HepG2 (cell line): ENCODE results near the gene NEDD8. TPM values are rescaled to one million over a fixed set of nuclear protein-coding genes. Genes with fewer than 3 reads are reported as not detected.

Source experiments
- ARNTL ChIP-seq: sonication (generic); formaldehyde crosslinking; IDR thresholded peaks from 2 replicates; pipeline ENCODE4 v1.4.0; 2020; ENCODE audit warnings: mild to moderate bottlenecking, missing genetic modification reagents
- CHD4 ChIP-seq: fragments of 200-600 bp; sonication (generic); IDR thresholded peaks from 2 replicates; pipeline ENCODE4 v1.7.0; 2017; ENCODE audit warnings: mild to moderate bottlenecking, low read length, borderline replicate concordance
- CREBL2 ChIP-seq: sonication (generic); formaldehyde crosslinking; IDR thresholded peaks from 2 replicates; pipeline ENCODE4 v1.8.1; 2023; ENCODE audit warnings: missing genetic modification reagents, mild to moderate bottlenecking, borderline replicate concordance
- NAIF1 ChIP-seq: sonication (generic); formaldehyde crosslinking; IDR thresholded peaks from 2 replicates; pipeline ENCODE4 v1.5.0; 2020; ENCODE audit warnings: mild to moderate bottlenecking, missing genetic modification reagents, borderline replicate concordance
- NFIB ChIP-seq: sonication (generic); formaldehyde crosslinking; IDR thresholded peaks from 2 replicates; pipeline ENCODE4 v1.9.0; 2021; ENCODE audit warnings: missing genetic modification reagents, mild to moderate bottlenecking, borderline replicate concordance
- ONECUT2 ChIP-seq: sonication (generic); formaldehyde crosslinking; IDR thresholded peaks from 2 replicates; pipeline ENCODE4 v1.4.0; 2020; ENCODE audit warnings: missing genetic modification reagents
- RBM39 ChIP-seq: fragments of 200-400 bp; formaldehyde crosslinking; IDR thresholded peaks from one replicate; pipeline ENCODE4 v1.6.1; 2018; ENCODE audit warnings: antibody characterized with exemption, mild to moderate bottlenecking, low read depth, low read length; ENCODE audit not compliant: poor library complexity, severe bottlenecking
- TAF1 ChIP-seq: sonication (generic); formaldehyde crosslinking; IDR thresholded peaks from 2 replicates; pipeline ENCODE4 v1.4.0; 2020; ENCODE audit warnings: missing genetic modification reagents
- THAP7 ChIP-seq: sonication (generic); formaldehyde crosslinking; IDR thresholded peaks from 2 replicates; pipeline ENCODE4 v1.8.1; 2023; ENCODE audit warnings: mild to moderate bottlenecking, missing genetic modification reagents
- THRA ChIP-seq: sonication (generic); formaldehyde crosslinking; IDR thresholded peaks from 2 replicates; pipeline ENCODE4 v1.4.0; 2020; ENCODE audit warnings: missing genetic modification reagents, borderline replicate concordance
- ZKSCAN5 ChIP-seq: sonication (generic); formaldehyde crosslinking; IDR thresholded peaks from 2 replicates; pipeline ENCODE4 v1.5.1; 2020; ENCODE audit warnings: mild to moderate bottlenecking, missing genetic modification reagents
- ZNF121 ChIP-seq: sonication (generic); formaldehyde crosslinking; IDR thresholded peaks from 2 replicates; pipeline ENCODE4 v1.5.0; 2020; ENCODE audit warnings: mild to moderate bottlenecking, missing genetic modification reagents
- ZNF326 ChIP-seq: sonication (generic); formaldehyde crosslinking; IDR thresholded peaks from 2 replicates; pipeline ENCODE4 v1.4.0; 2020; ENCODE audit warnings: missing genetic modification reagents, borderline replicate concordance
- ZNF563 ChIP-seq: sonication (generic); formaldehyde crosslinking; IDR thresholded peaks from 2 replicates; pipeline ENCODE4 v1.8.0; 2022; ENCODE audit warnings: mild to moderate bottlenecking, moderate library complexity, missing genetic modification reagents
- ZNF609 ChIP-seq: sonication (generic); formaldehyde crosslinking; IDR thresholded peaks from 2 replicates; pipeline ENCODE4 v1.4.0; 2020; ENCODE audit warnings: mild to moderate bottlenecking, missing genetic modification reagents, borderline replicate concordance
- ZNF615 ChIP-seq: sonication (generic); formaldehyde crosslinking; IDR thresholded peaks from 2 replicates; pipeline ENCODE4 v1.5.0; 2020; ENCODE audit warnings: mild to moderate bottlenecking, missing genetic modification reagents, borderline replicate concordance
- ZSCAN9 ChIP-seq: IDR thresholded peaks from 2 replicates; pipeline ENCODE4 v1.6.1; 2016; ENCODE audit warnings: borderline replicate concordance
- polyA plus RNA-seq, 8 experiments: library from polyadenylated mRNA; depleted of rRNA in 3 of 8; stranded (reverse) in 7 of 8; unstranded in 1 of 8; fragments of >200 nt; fragmentation: Illumina TruSeq in 4 of 8; extraction: Trizol in 4 of 8; gene quantifications; 2 replicates each; pipeline versions ENCODE4 v1.2.1 to v1.2.3, GENCODE V29; 2011 to 2016; ENCODE audit warnings: low read depth in 4 of 8, missing spikeins in 1 of 8, mixed read lengths in 1 of 8; ENCODE audit not compliant: insufficient read depth in 1 of 8
- total RNA-seq, 5 experiments: library from RNA; depleted of rRNA; stranded (reverse); fragments of >200 nt; fragmentation: Illumina TruSeq; extraction: Trizol; gene quantifications; 2 replicates each; pipeline ENCODE4 v1.2.3, GENCODE V29; 2016; ENCODE audit warnings: low read depth in 1 of 5
- TF ChIP-seq, protein P1 (sequence below): sonication (generic); formaldehyde crosslinking; IDR thresholded peaks from 2 replicates; pipeline ENCODE4 v1.4.0; 2020; ENCODE audit warnings: missing genetic modification reagents

The NEDD8 gene
- total and polyA plus RNA-seq, 2 of the 13 experiments (the other 11 are each of a cell fraction or from before 2014, with no cell fraction given): 535 to 713 TPM

GRCh38 chr14:24252289-24253124, 20.3 kb upstream of the NEDD8 start (continued):
- TF ChIP-seq ONECUT2 (CRISPR knock-in tag) (no peak), ZNF121 (CRISPR knock-in tag) (no peak), CHD4 (0 out of 2 replicates have a peak, but pooled peaks have one; percentile 22), ZNF609 (CRISPR knock-in tag) (peak; percentile 52), ZNF615 (CRISPR knock-in tag) (no peak), ARNTL (peak; percentile 65; the same call in 1 of the 2 replicates), ZSCAN9 (0 out of 2 replicates have a peak, but pooled peaks have one; percentile 63), ZNF326 (CRISPR knock-in tag) (no peak; the same call in 1 of the 2 replicates), RBM39 (peak; percentile 47), ZNF563 (CRISPR knock-in tag) (no peak), NFIB (no peak), CREBL2 (CRISPR knock-in tag) (no peak), THAP7 (CRISPR knock-in tag) (no peak), THRA (CRISPR knock-in tag) (peak; percentile 35), ZKSCAN5 (CRISPR knock-in tag) (no peak), NAIF1 (no peak), TAF1 (peak; percentile 42; the same call in 1 of the 2 replicates)
- TF ChIP-seq, protein P1, sequence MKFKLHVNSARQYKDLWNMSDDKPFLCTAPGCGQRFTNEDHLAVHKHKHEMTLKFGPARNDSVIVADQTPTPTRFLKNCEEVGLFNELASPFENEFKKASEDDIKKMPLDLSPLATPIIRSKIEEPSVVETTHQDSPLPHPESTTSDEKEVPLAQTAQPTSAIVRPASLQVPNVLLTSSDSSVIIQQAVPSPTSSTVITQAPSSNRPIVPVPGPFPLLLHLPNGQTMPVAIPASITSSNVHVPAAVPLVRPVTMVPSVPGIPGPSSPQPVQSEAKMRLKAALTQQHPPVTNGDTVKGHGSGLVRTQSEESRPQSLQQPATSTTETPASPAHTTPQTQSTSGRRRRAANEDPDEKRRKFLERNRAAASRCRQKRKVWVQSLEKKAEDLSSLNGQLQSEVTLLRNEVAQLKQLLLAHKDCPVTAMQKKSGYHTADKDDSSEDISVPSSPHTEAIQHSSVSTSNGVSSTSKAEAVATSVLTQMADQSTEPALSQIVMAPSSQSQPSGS (CRISPR knock-in tag): peak; percentile 50; the same call in 1 of the 2 replicates
